HG03558 (cell line): ENCODE measurements around the gene WASHC3.
A peak's percentile ranks its signal among the peaks of the same experiment; 100 is the strongest.
"Not testable (repeated sequence)": the region's sequence is repeated elsewhere in the genome, so short reads cannot be mapped to it uniquely, and the experiment has no call there.

Experiments used
- ATAC-seq: cut with Tn5 transposase; IDR thresholded peaks from one replicate; pipeline ENCODE4 v1.9.1; 2021; ENCODE audit warnings: moderate number of reproducible peaks; ENCODE audit not compliant: unreplicated experiment; ENCODE audit errors: extremely low read depth

WASHC3 gene

GRCh38 chr12:102061560-102062418 lies at the start of gene WASHC3:
Gene WASHC3 (minus strand): TSS chr12:102061991. CDS start chr12:102061962, 29 bp downstream.
- ATAC-seq: peak; percentile 80

GRCh38 chr12:102110782-102111181 lies 49.0 kb upstream of the WASHC3 start:
- ATAC-seq: no peak

GRCh38 chr12:102107970-102108369 lies 46.2 kb upstream of the WASHC3 start:
- ATAC-seq: no peak

GRCh38 chr12:102106905-102107304 lies 45.1 kb upstream of the WASHC3 start:
- no peak for ATAC-seq

GRCh38 chr12:102096855-102097254 lies 35.1 kb upstream of the WASHC3 start:
- ATAC-seq: no peak

- ATAC-seq: no peak
These were observed 34.0 kb upstream of the WASHC3 start for GRCh38 chr12:102095677-102096263.

- ATAC-seq: no peak
These were observed 31.5 kb upstream of the WASHC3 start for GRCh38 chr12:102093319-102093718.

GRCh38 chr12:102089228-102089835 lies 27.5 kb upstream of the WASHC3 start:
- not testable (repeated sequence) for ATAC-seq

GRCh38 chr12:102080842-102081241 lies 19.1 kb upstream of the WASHC3 start:
- no peak for ATAC-seq

- ATAC-seq: not testable (repeated sequence)
These were observed 10.3 kb upstream of the WASHC3 start for GRCh38 chr12:102072092-102072491.

- no peak for ATAC-seq
These were observed 7.9 kb upstream of the WASHC3 start for GRCh38 chr12:102069707-102070106.

GRCh38 chr12:102067574-102068258 lies 5.9 kb upstream of the WASHC3 start:
- ATAC-seq: no peak

GRCh38 chr12:102064476-102064875 lies 2.7 kb upstream of the WASHC3 start:
- no peak for ATAC-seq

- ATAC-seq: no peak
These were observed 1.3 kb upstream of the WASHC3 start for GRCh38 chr12:102063069-102063468.

GRCh38 chr12:102062419-102062806 lies 622 bp upstream of the WASHC3 start:
- no peak for ATAC-seq

- no peak for ATAC-seq
These were observed 663 bp downstream of the WASHC3 start for GRCh38 chr12:102061096-102061559.

- ATAC-seq: no peak
These were observed 2.4 kb downstream of the WASHC3 start for GRCh38 chr12:102059343-102059742.

- ATAC-seq: no peak
These were observed 7.4 kb downstream of the WASHC3 start for GRCh38 chr12:102054345-102054744.

GRCh38 chr12:102053062-102053349 lies 8.8 kb downstream of the WASHC3 start:
- no peak for ATAC-seq

- ATAC-seq: no peak
These were observed 9.4 kb downstream of the WASHC3 start for GRCh38 chr12:102052192-102053061.
